Measurements from ENCODE around the gene MTRR. TPM values are rescaled to one million over a fixed set of nuclear protein-coding genes. Genes with fewer than 3 reads are reported as not detected.

Gene MTRR
- total and polyA plus RNA-seq, 3 donors from 2014 or later, result 56.3 to 82.6 (median 71.4) TPM

- intact Hi-C loops (cut with DNase I; ENCODE audit: low total_unique reads), result no loop called here
- WGBS, 2 donors, result 84 to 89% methylated on average over 2 of the region's 2 CpGs
These were observed 26.4 kb upstream of the MTRR start for GRCh38 chr5:7842531-7842930.

GRCh38 chr5:7844901-7845300 lies 24.0 kb upstream of the MTRR start:
- H3K36me3 ChIP-seq (ENCODE audit: low read depth, missing control alignments), result no peaks in the 10 kb centered on the region
- intact Hi-C loops (cut with DNase I; ENCODE audit: low total_unique reads), result no loop called here
- H3K4me3 ChIP-seq, result no peak overlapping the region
- no peak overlapping the region for H3K27ac ChIP-seq
- H3K27me3 ChIP-seq, result no peaks in the 10 kb centered on the region
- peaks cover 5% of the 10 kb centered on the region for H3K4me1 ChIP-seq
- TF ChIP-seq POLR2A (IDR thresholded peaks at IDR 0.05) (no peak), CTCF (IDR thresholded peaks at IDR 0.05) (no peak)
- no peak for DNase-seq
- H3K9me3 ChIP-seq, result no peaks in the 10 kb centered on the region

More at GRCh38 chr5:7842531-7842930, 26.4 kb upstream of the MTRR start:
- Histone ChIP-seq H3K36me3 (ENCODE audit: low read depth, missing control alignments) (no peaks in the 10 kb centered on the region), H3K9me3 (no peaks in the 10 kb centered on the region), H3K27ac (no peak overlapping the region), H3K4me1 (no peaks in the 10 kb centered on the region), H3K27me3 (no peaks in the 10 kb centered on the region), H3K4me3 (no peak overlapping the region)
- TF ChIP-seq CTCF (IDR thresholded peaks at IDR 0.05) (no peak), POLR2A (IDR thresholded peaks at IDR 0.05) (no peak)
- DNase-seq, result no peak

GRCh38 chr5:7845557-7845956 lies 23.4 kb upstream of the MTRR start:
- WGBS, 2 donors, result 46 to 63% methylated on average over 7 of the region's 7 CpGs
- H3K9me3 ChIP-seq, result no peaks in the 10 kb centered on the region
- no peak overlapping the region for H3K4me3 ChIP-seq
- no peaks in the 10 kb centered on the region for H3K27me3 ChIP-seq
- no peak for TF ChIP-seq CTCF (IDR thresholded peaks at IDR 0.05)
- TF ChIP-seq POLR2A (IDR thresholded peaks at IDR 0.05), result no peak
- intact Hi-C loops (cut with DNase I; ENCODE audit: low total_unique reads), result no loop called here
- DNase-seq, result no peak
- H3K27ac ChIP-seq, result no peak overlapping the region
- H3K36me3 ChIP-seq (ENCODE audit: low read depth, missing control alignments), result no peaks in the 10 kb centered on the region
- H3K4me1 ChIP-seq, result peaks cover 6% of the 10 kb centered on the region

- WGBS, 2 donors, result 86 to 95% methylated on average over 5 of the region's 5 CpGs
- Histone ChIP-seq H3K27me3 (no peaks in the 10 kb centered on the region), H3K27ac (no peak overlapping the region), H3K4me1 (peaks cover 6% of the 10 kb centered on the region), H3K4me3 (no peak overlapping the region), H3K36me3 (ENCODE audit: low read depth, missing control alignments) (no peaks in the 10 kb centered on the region), H3K9me3 (no peaks in the 10 kb centered on the region)
- DNase-seq, result no peak
- intact Hi-C loops (cut with DNase I; ENCODE audit: low total_unique reads), result no loop called here
- no peak for TF ChIP-seq POLR2A (IDR thresholded peaks at IDR 0.05)
- no peak for TF ChIP-seq CTCF (IDR thresholded peaks at IDR 0.05)
These were observed 22.6 kb upstream of the MTRR start for GRCh38 chr5:7846327-7846726.

GRCh38 chr5:7848296-7848695 lies 20.7 kb upstream of the MTRR start:
- no peak overlapping the region for H3K4me3 ChIP-seq
- no peak overlapping the region for H3K27ac ChIP-seq
- intact Hi-C loops (cut with DNase I; ENCODE audit: low total_unique reads), result no loop called here
- no peaks in the 10 kb centered on the region for H3K27me3 ChIP-seq
- no peaks in the 10 kb centered on the region for H3K36me3 ChIP-seq (ENCODE audit: low read depth, missing control alignments)
- DNase-seq, result no peak
- no peak for TF ChIP-seq CTCF (IDR thresholded peaks at IDR 0.05)
- no peak for TF ChIP-seq POLR2A (IDR thresholded peaks at IDR 0.05)
- no peaks in the 10 kb centered on the region for H3K9me3 ChIP-seq
- 79 to 81% methylated on average over 2 of the region's 2 CpGs for WGBS, 2 donors
- H3K4me1 ChIP-seq, result peaks cover 6% of the 10 kb centered on the region
